HCT116 (cell line): ENCODE results near the gene ACTRT2. TPM values are rescaled to one million over a fixed set of nuclear protein-coding genes. Genes with fewer than 3 reads are reported as not detected.

Source experiments
- ATAC-seq: fragments of 200-7000 bp; cut with Tn5 transposase; 2 replicates; pipeline ENCODE4 v1.9.1; 2020; ENCODE audit warnings: mild to moderate bottlenecking, moderate library complexity
- BruUV-seq: library from RNA; stranded (reverse); fragments of 400-500 nt; replicated peaks from 2 replicates; lab custom pipeline; 2021; lab: Mats Ljungman, UMichigan
- CTCF ChIA-PET: fragments of 300-600 bp; sonication (Branson Sonifier 250); formaldehyde crosslinking; loops from one replicate; lab custom pipeline; 2021; ENCODE audit warnings: antibody characterized with exemption; lab: Charles Lee
- POLR2A ChIA-PET: fragments of 300-600, 350-600 bp; sonication (Branson Sonifier 250); formaldehyde crosslinking; loops from one replicate; lab custom pipeline; 2021; ENCODE audit warnings: antibody characterized with exemption; lab: Charles Lee
- RAD21 ChIA-PET, 2 experiments: fragments of 300-600 bp; sonication (Branson Sonifier 250); formaldehyde crosslinking; loops; one replicate each; lab custom pipeline; 2023; ENCODE audit warnings: low total read pairs in 2 of 2; ENCODE audit not compliant: uncharacterized antibody in 2 of 2, unreplicated experiment in 2 of 2, low non-redundant PET in 1 of 2; lab: Charles Lee
- DNase-seq: peaks from one replicate; pipeline ENCODE4 v3.0.0-alpha.2; 2010; ENCODE audit warnings: low read depth, low spot score
- H2AFZ ChIP-seq: fragments of 200-600 bp; shearing (Covaris generic), sonication (generic); 2 replicates; pipeline ENCODE4 v1.6.1; 2017; ENCODE audit warnings: low read depth, mixed run types, mixed read lengths, antibody characterized with exemption, low read length; ENCODE audit not compliant: poor library complexity, severe bottlenecking
- H3K27ac ChIP-seq: 2 replicates; pipeline ENCODE4 v1.5.1; 2012; ENCODE audit warnings: low read depth, low read length
- H3K27me3 ChIP-seq: fragments of 200-600 bp; sonication (generic); 2 replicates; pipeline ENCODE4 v1.6.1; 2016; ENCODE audit warnings: mixed run types, low read length, mixed read lengths; ENCODE audit not compliant: insufficient read depth
- H3K36me3 ChIP-seq, 2 experiments: fragments of 200-500 bp in 1 of 2; fragments of 200-600 bp in 1 of 2; sonication (Bioruptor generic) in 1 of 2; sonication (generic) in 1 of 2; 2 replicates each; pipeline versions ENCODE4 v1.5.1 to v1.6.1; 2014 to 2016; ENCODE audit warnings: low read length in 2 of 2, inconsistent platforms in 1 of 2, mixed read lengths in 1 of 2, mixed run types in 1 of 2; ENCODE audit not compliant: insufficient read depth in 2 of 2, control insufficient read depth in 1 of 2
- H3K4me1 ChIP-seq, 2 experiments: fragments of 200-600 bp in 1 of 2; sonication (generic) in 1 of 2; 2 replicates each; pipeline versions ENCODE4 v1.5.1 to v1.6.1; 2012 to 2017; ENCODE audit warnings: low read length in 2 of 2, inconsistent platforms in 1 of 2, mild to moderate bottlenecking in 1 of 2, mixed read lengths in 1 of 2, mixed run types in 1 of 2, moderate library complexity in 1 of 2; ENCODE audit not compliant: insufficient read depth in 2 of 2, control insufficient read depth in 1 of 2
- H3K4me2 ChIP-seq: fragments of 200-600 bp; sonication (generic); 2 replicates; pipeline ENCODE4 v1.6.1; 2017; ENCODE audit warnings: mixed run types, low read length, mixed read lengths
- H3K4me3 ChIP-seq, 2 experiments: fragments of 200-600 bp in 1 of 2; sonication (generic) in 1 of 2; replicated peaks in 1 of 2; 2 replicates each; pipeline ENCODE4 v1.5.1; 2011 to 2016; ENCODE audit warnings: low read length in 2 of 2, control low read depth in 1 of 2, low read depth in 1 of 2, mild to moderate bottlenecking in 1 of 2, mixed read lengths in 1 of 2, mixed run types in 1 of 2
- H3K79me2 ChIP-seq: fragments of 200-600 bp; sonication (generic); 2 replicates; pipeline ENCODE4 v1.6.1; 2017; ENCODE audit warnings: mild to moderate bottlenecking, mixed run types, low read length, moderate library complexity, mixed read lengths; ENCODE audit not compliant: insufficient read depth
- H3K9ac ChIP-seq: fragments of 200-600 bp; sonication (generic); 2 replicates; pipeline ENCODE4 v1.6.1; 2016; ENCODE audit warnings: low read length, mixed read lengths
- H3K9me2 ChIP-seq: fragments of 200-600 bp; sonication (generic), shearing (Covaris generic); 2 replicates; pipeline ENCODE4 v1.6.1; 2017; ENCODE audit warnings: mixed run types, mild to moderate bottlenecking, moderate library complexity; ENCODE audit not compliant: insufficient read depth
- H3K9me3 ChIP-seq, 2 experiments: fragments of 200-500 bp in 1 of 2; fragments of 200-600 bp in 1 of 2; sonication (Bioruptor generic) in 1 of 2; sonication (generic) in 1 of 2; 2 replicates each; pipeline ENCODE4 v1.6.1; 2014 to 2017; ENCODE audit warnings: low read length in 2 of 2, mixed read lengths in 2 of 2, inconsistent platforms in 1 of 2, low read depth in 1 of 2, mild to moderate bottlenecking in 1 of 2, mixed run types in 1 of 2, moderate library complexity in 1 of 2; ENCODE audit not compliant: control insufficient read depth in 1 of 2, insufficient read depth in 1 of 2
- H4K20me1 ChIP-seq: fragments of 200-600 bp; sonication (generic), shearing (Covaris generic); 2 replicates; pipeline ENCODE4 v1.6.1; 2017; ENCODE audit warnings: mixed run types, mild to moderate bottlenecking, moderate library complexity; ENCODE audit not compliant: insufficient read depth
- EZH2phosphoT487 ChIP-seq: fragments of 200-600 bp; IDR thresholded peaks from 2 replicates; pipeline ENCODE4 v1.6.1; 2018; ENCODE audit warnings: antibody characterized with exemption, borderline replicate concordance
- POLR2A ChIP-seq: IDR thresholded peaks from 2 replicates; pipeline ENCODE4 v1.7.0; 2011; ENCODE audit warnings: borderline replicate concordance; ENCODE audit not compliant: insufficient read depth, insufficient read length; ENCODE audit errors: extremely low read depth
- REST ChIP-seq: IDR thresholded peaks from 2 replicates; pipeline ENCODE4 v1.6.1; 2012; ENCODE audit warnings: low read depth
- SRF ChIP-seq: IDR thresholded peaks from 2 replicates; pipeline ENCODE4 v1.6.1; 2012; ENCODE audit warnings: low read depth
- YY1 ChIP-seq: IDR thresholded peaks from 2 replicates; pipeline ENCODE4 v1.6.1; 2011; ENCODE audit warnings: low read length, low read depth, moderate library complexity, mild to moderate bottlenecking; ENCODE audit not compliant: insufficient replicate concordance; ENCODE audit errors: extremely low read depth
- ZFX ChIP-seq: fragments of 450-650 bp; IDR thresholded peaks from 2 replicates; pipeline ENCODE4 v1.6.1; 2017
- intact Hi-C: fragments of 100-400 bp; cut with micrococcal nuclease; formaldehyde crosslinking; loops from 2 replicates; pipeline ENCODE4 v1.10.0; 2022
- total RNA-seq: library from RNA; stranded (reverse); gene quantifications from one replicate; pipeline ENCODE4 v1.2.1, GENCODE V29; 2021; ENCODE audit not compliant: unreplicated experiment
- TF ChIP-seq, protein P1 (sequence below), 3 experiments: fragments of 200-600 bp in 1 of 3; sonication (generic) in 1 of 3; IDR thresholded peaks in 2 of 3; conservative IDR thresholded peaks in 1 of 3; 2 replicates each; pipeline ENCODE4 v1.5.1; 2012 to 2017; ENCODE audit warnings: low read depth in 2 of 3, low read length in 2 of 3, antibody characterized with exemption in 1 of 3, borderline replicate concordance in 1 of 3, control low read depth in 1 of 3, mild to moderate bottlenecking in 1 of 3, mixed read lengths in 1 of 3, mixed run types in 1 of 3, moderate library complexity in 1 of 3; ENCODE audit not compliant: insufficient read depth in 1 of 3

ACTRT2 gene
- total RNA-seq, 1 experiment from 2014 or later, result not detected

- ATAC-seq, result peak; percentile 72
- Histone ChIP-seq H3K9ac (peak overlapping the region; percentile 69), H3K79me2 (no peaks in the 10 kb centered on the region), H3K27me3 (no peaks in the 10 kb centered on the region), H3K4me1 (no peaks in the 10 kb centered on the region; a peak in 1 of 4 replicates), H3K4me3 (peak overlapping the region; percentile 48 to 82), H3K27ac (peak overlapping the region; percentile 64), H3K4me2 (peak overlapping the region; percentile 84), H3K36me3 (no peaks in the 10 kb centered on the region), H3K9me2 (no peaks in the 10 kb centered on the region), H4K20me1 (no peaks in the 10 kb centered on the region), H2AFZ (no peak overlapping the region), H3K9me3 (no peaks in the 10 kb centered on the region)
- RAD21 ChIA-PET, result no interaction called here
- CTCF ChIA-PET, result no interaction called here
- BruUV-seq, result no TSS peak
- POLR2A ChIA-PET, result no interaction called here
- DNase-seq, result peak; percentile 26
- TF ChIP-seq SRF (no peak), YY1 (no peak), EZH2phosphoT487 (no peak), POLR2A (no peak), REST (no peak), ZFX (peak; percentile 63; the same call in 1 of the 2 replicates)
- TF ChIP-seq, protein P1, sequence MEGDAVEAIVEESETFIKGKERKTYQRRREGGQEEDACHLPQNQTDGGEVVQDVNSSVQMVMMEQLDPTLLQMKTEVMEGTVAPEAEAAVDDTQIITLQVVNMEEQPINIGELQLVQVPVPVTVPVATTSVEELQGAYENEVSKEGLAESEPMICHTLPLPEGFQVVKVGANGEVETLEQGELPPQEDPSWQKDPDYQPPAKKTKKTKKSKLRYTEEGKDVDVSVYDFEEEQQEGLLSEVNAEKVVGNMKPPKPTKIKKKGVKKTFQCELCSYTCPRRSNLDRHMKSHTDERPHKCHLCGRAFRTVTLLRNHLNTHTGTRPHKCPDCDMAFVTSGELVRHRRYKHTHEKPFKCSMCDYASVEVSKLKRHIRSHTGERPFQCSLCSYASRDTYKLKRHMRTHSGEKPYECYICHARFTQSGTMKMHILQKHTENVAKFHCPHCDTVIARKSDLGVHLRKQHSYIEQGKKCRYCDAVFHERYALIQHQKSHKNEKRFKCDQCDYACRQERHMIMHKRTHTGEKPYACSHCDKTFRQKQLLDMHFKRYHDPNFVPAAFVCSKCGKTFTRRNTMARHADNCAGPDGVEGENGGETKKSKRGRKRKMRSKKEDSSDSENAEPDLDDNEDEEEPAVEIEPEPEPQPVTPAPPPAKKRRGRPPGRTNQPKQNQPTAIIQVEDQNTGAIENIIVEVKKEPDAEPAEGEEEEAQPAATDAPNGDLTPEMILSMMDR (IDR thresholded peaks at IDR 0.05 in 2 of 3, conservative IDR thresholded peaks at IDR 0.05 in 1 of 3; ENCODE audit: borderline replicate concordance in 1 of 3, insufficient read depth in 1 of 3, low read depth in 2 of 3, low read length in 2 of 3), result peak in 2 of 3 experiments; percentile 34 to 39; a peak in 2 of 6 replicates
- intact Hi-C loops, result loop anchor here (10.0 kb wide), 1 partner anchor 255 kb away; no protein-coding TSS in a partner anchor
Measured at GRCh38 chr1:3069491-3070308, 48.4 kb downstream of the ACTRT2 start.
